ENCODE data around the gene AKAP5. TPM values are rescaled to one million over a fixed set of nuclear protein-coding genes. Genes with fewer than 3 reads are reported as not detected.

The AKAP5 gene
- total and polyA plus RNA-seq, 2 experiments from 2014 or later = 0.08 to 0.22 TPM

DNA sequence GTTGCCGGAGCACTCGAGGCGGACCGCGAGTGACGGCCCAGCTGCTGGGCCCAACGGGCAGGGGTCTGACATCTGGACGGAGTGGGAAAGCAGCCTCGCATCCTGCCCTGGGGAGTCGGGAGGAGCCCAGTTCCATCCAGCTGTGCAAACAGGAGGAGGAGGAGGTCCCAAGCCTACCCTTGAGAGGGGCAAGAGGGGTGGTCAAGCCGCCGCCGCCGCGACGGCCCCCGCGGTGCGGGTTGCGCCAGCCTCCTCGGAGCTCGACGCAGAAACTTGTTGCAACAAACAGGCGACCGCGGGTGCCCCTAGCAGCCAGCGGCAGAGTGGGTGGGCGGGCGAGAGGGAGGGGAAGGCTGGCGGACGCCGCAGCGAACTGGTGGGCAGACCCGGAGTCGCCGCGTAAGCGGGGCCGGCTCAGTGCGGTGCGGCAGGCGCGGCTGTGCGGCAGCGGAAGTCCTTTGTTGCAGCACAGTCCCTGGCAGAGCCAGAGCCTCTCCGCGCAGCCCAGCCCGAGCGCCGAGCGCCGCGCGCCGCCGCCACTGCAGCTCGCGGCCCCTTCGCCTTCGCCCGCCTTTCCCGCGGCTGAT, 39.1 kb downstream of the AKAP5 start, which contains the start of gene ZBTB1:
Gene ZBTB1 (plus strand): TSS at position 461 of the 587 bp plus-strand sequence. CDS start 16,735 bp downstream, outside the sequence.
- Histone ChIP-seq H3K36me3 (ENCODE audit: low read depth) (no peaks in the 10 kb centered on the region), H3K79me2 (ENCODE audit: insufficient read depth) (peaks cover 81% of the 10 kb centered on the region), H3K9ac (peak within 1 kb of the TSS; percentile 99), H3K4me1 (ENCODE audit: insufficient read depth) (peaks cover 67% of the 10 kb centered on the region), H3K9me2 (ENCODE audit: insufficient read depth) (no peaks in the 10 kb centered on the region), H3K4me3 (peak within 1 kb of the TSS; percentile 91), H4K20me1 (ENCODE audit: insufficient read depth) (peaks cover 29% of the 10 kb centered on the region; the same call in 1 of the 2 replicates), H2AFZ (peak within 1 kb of the TSS; percentile 47), H3K9me3 (ENCODE audit: low read depth) (no peaks in the 10 kb centered on the region), H3K27ac (peak within 1 kb of the TSS; percentile 99), H3K27me3 (replicated peaks; ENCODE audit: insufficient read depth) (no peaks in the 10 kb centered on the region), H3F3A (ENCODE audit: insufficient read depth) (peaks cover 53% of the 10 kb centered on the region), H3K4me2 (ENCODE audit: unreplicated experiment) (peak within 1 kb of the TSS; percentile 98)
- in situ Hi-C loops (cut with MboI) = no loop called here
- 1% methylated on average over 26 to 49 of the region's 63 CpGs for WGBS, 2 experiments (ENCODE audit: low coverage in 1 of 2, low lambda C conversion rate in 2 of 2, missing lambda C conversion rate in 2 of 2)
- DNase-seq = peak; percentile 96
- TF ChIP-seq EZH2phosphoT487 (IDR thresholded peaks at IDR 0.05; ENCODE audit: insufficient read depth, low read depth) (no peak), EZH2 (IDR thresholded peaks at IDR 0.05; ENCODE audit: insufficient read depth, poor library complexity, severe bottlenecking) (no peak)

DNA sequence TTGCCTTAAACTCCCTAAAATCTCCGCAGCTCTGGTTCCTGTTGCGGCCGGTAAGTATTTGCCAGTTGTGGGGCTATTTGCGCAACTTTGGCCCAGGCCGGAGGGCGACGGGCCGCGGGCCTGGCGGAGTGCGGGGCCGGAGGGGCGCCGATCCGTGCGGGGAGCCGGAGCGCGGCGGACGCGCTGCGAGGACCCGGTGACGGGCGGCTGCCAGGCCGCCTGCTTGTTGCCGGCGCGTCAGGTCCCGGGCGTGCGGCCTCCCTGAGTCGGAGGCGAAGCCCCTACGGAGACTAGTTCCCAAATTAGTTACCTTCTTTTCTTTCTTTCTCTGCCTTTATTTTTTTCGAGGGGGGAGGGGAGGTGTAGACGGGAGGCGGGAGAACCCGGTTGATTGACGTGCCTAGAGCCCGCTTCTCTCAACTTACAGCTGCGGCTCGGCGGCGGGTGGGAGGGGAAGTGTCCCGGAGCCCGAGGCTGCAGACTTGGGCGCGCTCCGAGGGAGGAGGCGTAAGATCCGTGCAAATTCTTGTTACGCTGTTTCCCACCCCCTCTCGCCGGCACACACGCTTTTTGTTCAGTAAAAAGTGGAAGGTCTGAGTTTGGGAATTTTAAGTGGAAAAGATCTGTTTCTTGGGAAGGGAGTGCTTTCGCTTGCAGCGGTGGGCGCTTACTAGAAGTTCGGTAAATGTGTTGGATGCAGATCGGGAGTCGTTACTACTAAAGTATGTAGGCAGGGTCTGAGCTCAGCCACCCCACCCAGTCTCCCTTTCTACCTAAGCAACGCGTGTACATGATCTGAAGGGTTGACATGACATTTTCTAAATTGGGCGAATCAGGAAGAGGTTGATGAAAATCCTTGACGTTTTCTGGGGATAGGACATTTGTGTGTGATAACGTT, 39.8 kb downstream of the AKAP5 start:
- TF ChIP-seq EZH2 (IDR thresholded peaks at IDR 0.05; ENCODE audit: insufficient read depth, poor library complexity, severe bottlenecking) (no peak), EZH2phosphoT487 (IDR thresholded peaks at IDR 0.05; ENCODE audit: insufficient read depth, low read depth) (no peak)
- H3F3A ChIP-seq (ENCODE audit: insufficient read depth) = peaks cover 55% of the 10 kb centered on the region
- H3K79me2 ChIP-seq (ENCODE audit: insufficient read depth) = peaks cover 81% of the 10 kb centered on the region
- H3K36me3 ChIP-seq (ENCODE audit: low read depth) = no peaks in the 10 kb centered on the region
- peaks cover 66% of the 10 kb centered on the region for H3K4me1 ChIP-seq (ENCODE audit: insufficient read depth)
- no peaks in the 10 kb centered on the region for H3K27me3 ChIP-seq (replicated peaks; ENCODE audit: insufficient read depth)
- 0 to 1% methylated on average over 66 to 68 of the region's 68 CpGs for WGBS, 2 experiments (ENCODE audit: low coverage in 1 of 2, low lambda C conversion rate in 2 of 2, missing lambda C conversion rate in 2 of 2)
- peak; percentile 96 for DNase-seq
- peaks cover 31% of the 10 kb centered on the region; the same call in 1 of the 2 replicates for H4K20me1 ChIP-seq (ENCODE audit: insufficient read depth)
- H3K9me3 ChIP-seq (ENCODE audit: low read depth) = no peaks in the 10 kb centered on the region
- H2AFZ ChIP-seq = peak overlapping the region; percentile 47
- H3K4me3 ChIP-seq = peak overlapping the region; percentile 91
- in situ Hi-C loops (cut with MboI) = no loop called here
- peak overlapping the region; percentile 98 for H3K4me2 ChIP-seq (ENCODE audit: unreplicated experiment)
- H3K9me2 ChIP-seq (ENCODE audit: insufficient read depth) = no peaks in the 10 kb centered on the region
- peak overlapping the region; percentile 99 for H3K27ac ChIP-seq
- H3K9ac ChIP-seq = peak overlapping the region; percentile 99

DNA sequence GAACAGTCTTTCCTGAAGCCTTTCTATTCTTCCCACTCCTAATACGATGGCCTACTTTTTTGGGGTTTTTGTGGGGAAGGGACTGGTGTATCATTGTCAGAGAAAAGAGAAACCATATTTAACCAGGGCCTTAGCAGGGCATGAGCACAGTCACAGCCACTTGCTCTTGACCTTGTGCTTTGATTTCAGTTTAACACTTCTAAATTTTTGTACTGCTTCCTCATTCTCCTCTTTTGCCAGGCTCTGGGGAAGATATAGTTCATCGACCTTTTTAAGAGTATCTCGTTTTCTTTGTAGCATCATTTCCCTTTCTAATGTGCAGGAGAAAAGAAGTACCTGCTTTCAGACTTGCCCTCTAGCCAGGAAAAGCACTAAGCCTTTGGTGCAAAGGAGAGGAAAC, 41.4 kb downstream of the AKAP5 start:
- in situ Hi-C loops (cut with MboI) = no loop called here
- H3K4me1 ChIP-seq (ENCODE audit: insufficient read depth) = peaks cover 65% of the 10 kb centered on the region
- H3F3A ChIP-seq (ENCODE audit: insufficient read depth) = peaks cover 57% of the 10 kb centered on the region
- no peak overlapping the region for H2AFZ ChIP-seq
- peak overlapping the region; percentile 99 for H3K9ac ChIP-seq
- H3K36me3 ChIP-seq (ENCODE audit: low read depth) = no peaks in the 10 kb centered on the region
- H3K27me3 ChIP-seq (replicated peaks; ENCODE audit: insufficient read depth) = no peaks in the 10 kb centered on the region
- H4K20me1 ChIP-seq (ENCODE audit: insufficient read depth) = peaks cover 43% of the 10 kb centered on the region; the same call in 1 of the 2 replicates
- 59 to 66% methylated on average over 3 of the region's 3 CpGs for WGBS, 2 experiments (ENCODE audit: low coverage in 1 of 2, low lambda C conversion rate in 2 of 2, missing lambda C conversion rate in 2 of 2)
- H3K4me3 ChIP-seq = peak overlapping the region; percentile 91
- peak overlapping the region; percentile 98 for H3K4me2 ChIP-seq (ENCODE audit: unreplicated experiment)
- no peak for TF ChIP-seq EZH2 (IDR thresholded peaks at IDR 0.05; ENCODE audit: insufficient read depth, poor library complexity, severe bottlenecking)
- no peak for TF ChIP-seq EZH2phosphoT487 (IDR thresholded peaks at IDR 0.05; ENCODE audit: insufficient read depth, low read depth)
- peaks cover 86% of the 10 kb centered on the region for H3K79me2 ChIP-seq (ENCODE audit: insufficient read depth)
- no peaks in the 10 kb centered on the region for H3K9me3 ChIP-seq (ENCODE audit: low read depth)
- peak overlapping the region; percentile 99 for H3K27ac ChIP-seq
- DNase-seq = peak; percentile 22
- no peaks in the 10 kb centered on the region for H3K9me2 ChIP-seq (ENCODE audit: insufficient read depth)

DNA sequence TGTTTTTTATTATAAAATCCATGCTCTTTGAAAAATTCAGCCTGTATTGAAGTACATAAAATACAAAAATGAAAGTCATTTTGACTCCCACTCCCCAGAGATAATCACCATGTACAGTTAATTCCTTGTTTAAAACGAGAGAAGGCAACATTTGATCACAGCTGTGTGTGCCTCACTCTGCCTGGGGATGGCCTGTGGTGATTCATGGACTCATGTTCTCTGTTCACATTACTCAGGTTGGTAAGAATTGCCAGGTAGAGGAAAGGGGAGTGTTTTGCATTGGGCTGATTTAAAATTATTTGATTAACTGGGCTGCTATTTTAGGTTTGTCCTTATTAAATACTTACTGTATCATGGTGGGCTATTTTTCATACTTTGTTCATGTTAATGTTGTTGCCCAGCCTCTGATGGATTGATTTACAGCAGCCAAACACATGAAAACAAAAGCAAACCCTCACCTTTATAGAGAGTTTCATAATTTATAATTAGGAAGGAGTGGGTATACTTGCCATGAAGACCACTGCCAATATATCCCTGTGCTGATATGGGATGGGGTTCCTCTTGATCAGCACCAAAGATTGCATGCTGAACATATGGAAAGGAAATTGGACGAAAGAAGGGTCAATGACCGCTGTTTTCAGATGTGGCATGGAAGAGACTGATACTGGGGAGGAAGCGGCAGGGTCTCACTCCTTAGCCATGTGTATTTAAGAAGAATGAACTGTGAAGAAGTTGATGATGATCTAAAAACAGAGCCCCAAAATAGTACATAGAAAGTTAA, 42.3 kb downstream of the AKAP5 start:
- H4K20me1 ChIP-seq (ENCODE audit: insufficient read depth) = peaks cover 52% of the 10 kb centered on the region; the same call in 1 of the 2 replicates
- in situ Hi-C loops (cut with MboI) = no loop called here
- DNase-seq = peak; percentile 68

More for the DNA sequence above, 42.3 kb downstream of the AKAP5 start:
- Histone ChIP-seq H3K4me3 (peak overlapping the region; percentile 91), H3K27ac (peak overlapping the region; percentile 99), H3K9me2 (ENCODE audit: insufficient read depth) (no peaks in the 10 kb centered on the region), H3F3A (ENCODE audit: insufficient read depth) (peaks cover 54% of the 10 kb centered on the region), H3K79me2 (ENCODE audit: insufficient read depth) (peaks cover 86% of the 10 kb centered on the region), H3K9me3 (ENCODE audit: low read depth) (no peaks in the 10 kb centered on the region), H3K4me2 (ENCODE audit: unreplicated experiment) (peak overlapping the region; percentile 98), H3K27me3 (replicated peaks; ENCODE audit: insufficient read depth) (no peaks in the 10 kb centered on the region), H3K4me1 (ENCODE audit: insufficient read depth) (peaks cover 58% of the 10 kb centered on the region), H3K9ac (peak overlapping the region; percentile 99), H2AFZ (no peak overlapping the region), H3K36me3 (ENCODE audit: low read depth) (no peaks in the 10 kb centered on the region)
- WGBS, 2 experiments (ENCODE audit: low coverage in 1 of 2, low lambda C conversion rate in 2 of 2, missing lambda C conversion rate in 2 of 2) = 74 to 76% methylated on average over 4 of the region's 4 CpGs
- TF ChIP-seq EZH2 (IDR thresholded peaks at IDR 0.05; ENCODE audit: insufficient read depth, poor library complexity, severe bottlenecking) (no peak), EZH2phosphoT487 (IDR thresholded peaks at IDR 0.05; ENCODE audit: insufficient read depth, low read depth) (no peak)
